GM12873 (cell line): ENCODE results near the gene AMDHD2.
A peak's percentile ranks its signal among the peaks of the same experiment; 100 is the strongest.

Experiments used
- CTCF ChIP-seq: IDR thresholded peaks from 2 replicates; pipeline ENCODE4 v1.5.1; 2012; ENCODE audit warnings: low read depth, mild to moderate bottlenecking, moderate library complexity, low read length, control low read depth; ENCODE audit not compliant: insufficient read depth; ENCODE audit errors: missing control alignments

AMDHD2 gene

GRCh38 chr16:2484898-2485508 is 35.2 kb upstream of the AMDHD2 start:
- no peak for TF ChIP-seq CTCF

- TF ChIP-seq CTCF, result no peak
Observed at GRCh38 chr16:2485811-2486507, 34.2 kb upstream of the AMDHD2 start.

- TF ChIP-seq CTCF, result peak; percentile 53
Observed at GRCh38 chr16:2486645-2487516, 33.3 kb upstream of the AMDHD2 start.

- no peak for TF ChIP-seq CTCF
Observed at GRCh38 chr16:2487517-2487842, 32.7 kb upstream of the AMDHD2 start.

GRCh38 chr16:2487903-2488531 is 32.2 kb upstream of the AMDHD2 start:
- TF ChIP-seq CTCF, result no peak

- no peak for TF ChIP-seq CTCF
Observed at GRCh38 chr16:2489581-2489980, 30.6 kb upstream of the AMDHD2 start.
